Measurements from ENCODE around the gene LCLAT1.
"Not testable (repeated sequence)": the region's sequence is repeated elsewhere in the genome, so short reads cannot be mapped to it uniquely, and the experiment has no call there.

GRCh38 chr2:30467062-30467826 lies 20.2 kb downstream of the LCLAT1 start:
- TF ChIP-seq, protein P1, sequence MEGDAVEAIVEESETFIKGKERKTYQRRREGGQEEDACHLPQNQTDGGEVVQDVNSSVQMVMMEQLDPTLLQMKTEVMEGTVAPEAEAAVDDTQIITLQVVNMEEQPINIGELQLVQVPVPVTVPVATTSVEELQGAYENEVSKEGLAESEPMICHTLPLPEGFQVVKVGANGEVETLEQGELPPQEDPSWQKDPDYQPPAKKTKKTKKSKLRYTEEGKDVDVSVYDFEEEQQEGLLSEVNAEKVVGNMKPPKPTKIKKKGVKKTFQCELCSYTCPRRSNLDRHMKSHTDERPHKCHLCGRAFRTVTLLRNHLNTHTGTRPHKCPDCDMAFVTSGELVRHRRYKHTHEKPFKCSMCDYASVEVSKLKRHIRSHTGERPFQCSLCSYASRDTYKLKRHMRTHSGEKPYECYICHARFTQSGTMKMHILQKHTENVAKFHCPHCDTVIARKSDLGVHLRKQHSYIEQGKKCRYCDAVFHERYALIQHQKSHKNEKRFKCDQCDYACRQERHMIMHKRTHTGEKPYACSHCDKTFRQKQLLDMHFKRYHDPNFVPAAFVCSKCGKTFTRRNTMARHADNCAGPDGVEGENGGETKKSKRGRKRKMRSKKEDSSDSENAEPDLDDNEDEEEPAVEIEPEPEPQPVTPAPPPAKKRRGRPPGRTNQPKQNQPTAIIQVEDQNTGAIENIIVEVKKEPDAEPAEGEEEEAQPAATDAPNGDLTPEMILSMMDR (IDR thresholded peaks at IDR 0.05): not testable (repeated sequence)
- not testable (repeated sequence) for TF ChIP-seq POLR2A (IDR thresholded peaks at IDR 0.05)

Measured in adrenal gland (tissue), 5 donors.